Dedifferentiated amniotic fluid mesenchymal stem cell (primary cell): ENCODE results near the gene CCDC15.
"Not testable (repeated sequence)": the region's sequence is repeated elsewhere in the genome, so short reads cannot be mapped to it uniquely, and the experiment has no call there.

ENCODE experiments used
- DNase-seq: peaks from one replicate; pipeline ENCODE4 v3.0.0-alpha.2; 2016; ENCODE audit errors: extremely low spot score

The CCDC15 gene

DNA sequence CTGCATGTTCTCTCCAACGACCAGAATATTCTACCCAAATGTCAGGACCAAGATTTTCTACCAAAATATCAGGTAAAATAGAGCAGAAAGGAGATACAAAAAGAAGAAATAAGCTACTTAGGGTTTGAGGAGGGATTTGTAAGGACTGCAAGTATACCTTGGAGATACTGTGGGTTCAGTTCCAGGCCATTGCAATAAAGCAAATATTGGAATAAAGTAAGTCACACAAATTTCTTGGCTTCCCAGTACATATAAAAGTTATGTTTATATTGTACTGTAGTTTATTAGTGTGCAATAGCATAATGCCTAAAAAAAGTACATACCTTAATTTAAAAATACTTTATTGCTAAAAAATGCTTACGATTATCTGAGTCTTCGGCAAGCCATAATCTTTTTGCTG, 34.1 kb downstream of the CCDC15 start:
- no peak for DNase-seq

DNA sequence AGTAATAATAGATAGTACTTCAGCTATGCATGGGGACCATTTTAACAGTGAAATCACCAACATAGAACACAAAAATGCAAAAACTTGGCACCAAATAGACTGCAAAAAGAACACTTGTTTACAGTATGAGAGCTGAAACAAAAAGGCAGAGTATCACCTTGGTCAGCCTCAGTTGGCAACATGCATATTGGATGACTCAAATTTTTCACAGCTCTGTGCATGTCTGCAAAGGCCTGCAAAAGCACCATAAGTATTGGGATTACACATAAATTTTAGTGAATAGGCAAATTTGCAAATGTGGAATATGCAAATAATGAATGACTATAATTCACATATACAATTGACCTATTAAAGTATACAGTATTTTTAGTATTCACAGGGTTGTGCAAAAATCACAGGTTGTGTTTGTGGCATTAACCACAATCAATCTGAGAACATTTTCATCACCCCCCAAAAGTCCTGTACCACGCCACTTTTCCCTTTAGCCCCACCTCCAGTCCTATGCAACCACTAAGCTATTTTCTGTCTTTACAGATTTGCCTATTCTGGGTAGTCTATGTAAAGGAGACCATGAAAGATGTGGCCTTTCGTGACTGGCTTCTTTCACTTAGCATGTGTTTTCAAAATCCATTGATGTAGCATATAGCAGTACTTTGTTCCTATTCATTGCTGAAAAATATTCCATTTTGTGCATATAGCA, 47.2 kb downstream of the CCDC15 start:
- DNase-seq: no peak

GRCh38 chr11:125001849-125002248, 47.8 kb downstream of the CCDC15 start:
- DNase-seq: no peak

GRCh38 chr11:125005491-125005890, 51.5 kb downstream of the CCDC15 start:
- DNase-seq: no peak

- DNase-seq: no peak
Measured at GRCh38 chr11:125016413-125016812, 62.4 kb downstream of the CCDC15 start.

DNA sequence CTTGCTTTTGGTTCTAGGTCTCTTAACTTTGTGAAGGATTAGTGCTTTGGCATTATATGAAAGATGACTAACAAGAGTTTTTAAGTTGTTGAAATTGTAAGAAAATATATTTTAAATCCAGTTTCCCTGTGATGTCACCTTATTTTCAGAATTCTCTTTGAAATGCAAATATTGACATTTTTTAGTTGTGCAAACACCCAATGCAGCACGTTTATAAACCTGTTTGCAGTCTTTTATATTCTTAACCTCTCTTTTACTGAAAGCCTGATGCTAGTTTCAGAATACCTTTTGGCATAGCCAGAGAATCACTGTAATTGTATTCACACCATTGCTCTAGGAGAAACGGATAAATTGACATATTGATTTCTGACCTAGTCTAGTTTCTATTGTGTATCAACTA, 66.3 kb downstream of the CCDC15 start:
- no peak for DNase-seq

DNA sequence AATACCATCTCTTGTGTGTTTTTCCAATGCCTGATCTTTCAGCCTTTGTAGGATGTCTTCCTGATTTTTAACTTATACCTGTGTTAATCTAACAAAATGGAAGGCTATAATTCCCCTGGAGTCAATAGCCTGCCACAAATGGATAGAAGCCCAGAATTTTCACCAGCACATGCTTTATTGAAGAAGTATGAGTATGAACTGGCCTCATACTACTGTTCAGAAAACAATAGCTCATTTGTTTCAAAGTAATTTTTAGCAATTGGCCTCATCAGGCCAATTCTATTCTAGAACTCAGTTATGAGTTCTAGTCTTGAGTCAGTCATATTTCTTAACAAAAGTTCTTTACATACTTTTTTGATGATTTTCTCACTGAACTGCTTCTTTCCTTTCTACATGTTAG, 68.5 kb downstream of the CCDC15 start:
- DNase-seq: no peak

GRCh38 chr11:125025968-125026367, 72.0 kb downstream of the CCDC15 start:
- DNase-seq: no peak

DNA sequence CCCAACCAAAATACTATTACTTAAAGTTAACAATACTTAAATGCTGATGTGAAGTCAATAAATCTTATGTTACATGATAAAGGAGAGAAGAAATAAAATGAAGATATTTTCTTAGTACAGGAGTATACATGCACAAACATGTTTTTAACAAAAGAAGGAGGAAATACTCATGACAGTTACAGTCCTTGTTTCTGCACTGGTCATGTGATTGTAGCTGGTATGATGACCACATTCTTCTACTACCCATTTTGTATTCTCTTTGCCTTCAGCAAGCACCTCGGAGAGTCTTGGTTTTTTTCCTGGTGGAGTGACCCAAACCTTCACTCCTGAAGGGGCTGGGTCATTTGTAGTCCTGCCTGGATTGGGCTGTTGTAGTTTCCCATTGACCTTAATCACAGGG, 75.4 kb downstream of the CCDC15 start:
- DNase-seq: not testable (repeated sequence)

- DNase-seq: no peak
Measured at GRCh38 chr11:125036933-125037332, 82.9 kb downstream of the CCDC15 start.

DNA sequence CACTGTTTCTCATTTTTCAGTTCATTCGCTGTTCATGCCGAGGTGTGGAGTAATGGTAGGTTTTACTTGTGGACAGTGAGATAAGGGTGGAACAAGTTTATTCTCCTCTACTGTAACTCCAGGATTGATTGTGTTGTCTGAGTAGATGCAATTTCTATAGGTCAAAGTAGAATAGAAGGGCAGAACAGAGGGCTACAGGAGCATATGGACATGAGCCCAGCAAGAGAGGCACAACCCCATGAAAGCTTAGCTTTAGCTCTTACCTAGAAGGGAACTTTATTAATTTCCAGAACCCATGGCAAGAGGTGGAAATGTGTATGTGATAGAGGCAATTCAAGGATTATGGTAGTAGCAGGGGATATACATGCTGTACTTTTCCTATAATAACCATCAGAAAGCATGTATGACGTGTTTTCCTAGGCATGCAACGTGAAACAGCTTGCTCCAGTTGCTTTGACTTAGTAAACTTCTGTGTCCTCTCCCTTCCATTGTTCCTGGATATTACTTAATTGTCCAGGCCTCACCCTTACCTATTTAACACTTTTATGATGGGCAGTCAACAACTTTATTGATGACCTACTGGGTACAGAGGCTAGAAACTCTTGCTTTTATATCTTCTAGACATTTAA, 95.3 kb downstream of the CCDC15 start:
- DNase-seq: no peak

DNA sequence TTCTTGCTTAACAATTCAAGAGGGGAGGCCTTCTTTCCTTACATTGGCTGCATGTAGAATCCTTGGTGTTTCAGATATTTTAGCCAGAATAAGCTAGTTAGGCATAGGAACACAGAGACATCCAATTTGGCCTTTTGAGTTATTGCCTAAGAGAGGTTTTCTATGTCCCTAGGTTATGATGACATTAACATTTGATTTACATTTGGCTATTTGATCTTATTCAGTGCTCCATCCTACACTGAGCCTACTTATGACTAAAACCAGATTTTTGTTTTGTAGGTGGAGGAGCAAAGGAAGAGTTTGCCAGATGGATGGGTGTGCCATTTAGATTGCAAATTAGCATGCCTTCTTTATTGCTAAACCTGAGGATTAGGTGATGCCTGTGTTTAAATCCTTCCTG, 98.0 kb downstream of the CCDC15 start:
- DNase-seq: no peak

GRCh38 chr11:125053167-125053566, 99.2 kb downstream of the CCDC15 start:
- no peak for DNase-seq

GRCh38 chr11:125055107-125055715, 101.2 kb downstream of the CCDC15 start:
- no peak for DNase-seq

DNA sequence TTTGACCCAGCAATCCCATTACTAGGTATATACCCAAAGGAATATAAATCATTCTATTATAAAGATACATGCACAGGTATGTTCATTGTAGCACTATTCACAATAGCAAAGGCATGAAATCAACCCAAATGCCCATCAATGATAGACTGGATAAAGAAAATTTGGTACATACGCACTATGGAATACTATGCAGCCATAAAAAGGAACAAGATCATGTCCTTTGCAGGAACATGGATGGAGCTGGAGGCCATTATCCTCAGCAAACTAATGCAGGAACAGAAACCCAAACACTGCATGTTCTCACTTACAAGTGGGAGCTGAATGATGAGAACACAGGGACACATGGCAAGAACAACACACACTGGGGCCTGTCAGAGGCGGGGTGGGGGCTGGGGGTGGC, 102.1 kb downstream of the CCDC15 start:
- DNase-seq: not testable (repeated sequence)

DNA sequence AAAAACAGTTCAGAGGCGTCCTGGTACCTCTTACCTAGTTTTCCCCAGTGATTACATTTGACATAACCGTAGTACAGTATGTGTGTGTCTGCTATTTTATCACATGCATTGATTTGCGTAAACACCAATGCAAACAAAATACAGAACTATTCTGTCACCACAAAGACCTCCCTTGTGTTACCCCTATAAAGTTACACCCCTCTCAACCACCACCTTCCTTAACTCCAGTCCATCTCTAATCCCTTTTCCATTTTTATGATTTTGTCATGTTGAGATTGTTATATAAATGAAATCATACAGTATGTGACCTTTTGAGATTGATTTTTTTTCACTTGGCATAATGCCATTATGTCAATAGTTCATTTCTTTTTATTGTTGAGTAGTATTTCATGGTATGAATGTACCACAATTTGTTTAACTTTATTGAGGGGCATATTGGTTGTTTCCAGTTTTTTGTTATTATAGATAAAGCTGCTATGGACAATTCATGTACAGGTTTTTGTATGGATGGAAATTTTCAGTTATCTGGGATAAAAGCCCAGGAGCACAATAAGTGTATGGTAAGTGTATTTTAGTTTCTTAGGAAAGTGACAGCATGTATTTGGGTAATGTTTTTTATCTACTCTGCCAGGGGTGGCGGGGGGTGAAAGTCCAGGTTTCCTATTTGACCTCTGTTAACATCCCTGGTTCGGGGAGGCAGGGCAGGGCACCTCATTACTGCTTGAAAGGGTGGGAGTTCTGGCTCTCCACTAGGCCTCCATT, 103.1 kb downstream of the CCDC15 start:
- DNase-seq: no peak

- no peak for DNase-seq
Measured at GRCh38 chr11:125057693-125058016, 103.7 kb downstream of the CCDC15 start.

GRCh38 chr11:125061281-125061680, 107.3 kb downstream of the CCDC15 start:
- no peak for DNase-seq

GRCh38 chr11:125062218-125062930, 108.4 kb downstream of the CCDC15 start:
- DNase-seq: no peak

DNA sequence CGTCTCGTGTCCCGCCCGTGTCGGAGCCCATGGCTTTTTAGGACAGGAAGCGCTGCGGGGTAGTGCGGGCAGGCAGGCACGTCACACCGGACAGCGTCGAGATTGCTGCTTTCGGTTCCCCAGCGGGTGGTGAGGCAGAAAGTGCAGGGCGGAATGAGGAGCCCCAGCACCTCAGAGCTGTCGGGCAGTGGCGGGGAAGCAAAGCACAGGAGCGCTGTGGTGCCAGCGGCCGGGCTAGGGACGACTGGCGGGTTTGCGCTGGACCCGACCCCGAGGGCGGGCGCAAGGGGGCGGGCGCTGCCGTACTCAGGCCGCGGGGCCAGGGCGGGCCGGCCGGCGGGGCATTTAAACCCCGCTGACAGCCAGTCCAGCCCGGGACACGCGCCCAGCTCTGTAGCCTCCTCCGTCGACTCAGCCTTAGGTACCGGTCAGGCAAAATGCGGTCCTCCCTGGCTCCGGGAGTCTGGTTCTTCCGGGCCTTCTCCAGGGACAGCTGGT, 109.0 kb downstream of the CCDC15 start, which contains the start of gene SLC37A2:
SLC37A2 (plus strand) TSS at position 375 of the 498 bp plus-strand sequence; CDS start at position 438, 63 bp downstream.
- peak; percentile 48 for DNase-seq

GRCh38 chr11:125063429-125064043, 109.5 kb downstream of the CCDC15 start:
- DNase-seq: no peak
